ENCODE measurements around the gene RABL6. TPM values are rescaled to one million over a fixed set of nuclear protein-coding genes. Genes with fewer than 3 reads are reported as not detected.
A peak's percentile ranks its signal among the peaks of the same experiment; 100 is the strongest.

RABL6 gene
- total RNA-seq, 1 donor = 64.8 TPM

GRCh38 chr9:136803551-136804508 lies 3.9 kb upstream of the RABL6 start:
- Histone ChIP-seq H3K36me3 (ENCODE audit: insufficient read depth, low read length) (no peaks in the 10 kb centered on the region), H2AFZ (ENCODE audit: low read length) (no peak overlapping the region), H4K20me1 (ENCODE audit: insufficient read depth, low read length) (peaks cover 2% of the 10 kb centered on the region), H3K27me3 (ENCODE audit: insufficient read depth, low read length) (peaks cover 34% of the 10 kb centered on the region), H3K9me3 (ENCODE audit: low read depth, low read length) (no peaks in the 10 kb centered on the region), H3K4me3 (ENCODE audit: insufficient read depth, low read length) (no peak overlapping the region), H3K27ac (ENCODE audit: low read depth, low read length) (no peak overlapping the region), H3K4me1 (ENCODE audit: insufficient read depth, low read length) (peaks cover 10% of the 10 kb centered on the region), H3K79me2 (ENCODE audit: insufficient read depth, low read length) (peaks cover 9% of the 10 kb centered on the region), H3K4me2 (ENCODE audit: insufficient read depth, low read length) (no peak overlapping the region)
- TF ChIP-seq CTCF (IDR thresholded peaks at IDR 0.05; ENCODE audit: extremely low read depth, low read depth, low read length) = no peak
- peak; percentile 86 for DNase-seq (ENCODE audit: insufficient read length, low spot score, missing footprints)

DNA sequence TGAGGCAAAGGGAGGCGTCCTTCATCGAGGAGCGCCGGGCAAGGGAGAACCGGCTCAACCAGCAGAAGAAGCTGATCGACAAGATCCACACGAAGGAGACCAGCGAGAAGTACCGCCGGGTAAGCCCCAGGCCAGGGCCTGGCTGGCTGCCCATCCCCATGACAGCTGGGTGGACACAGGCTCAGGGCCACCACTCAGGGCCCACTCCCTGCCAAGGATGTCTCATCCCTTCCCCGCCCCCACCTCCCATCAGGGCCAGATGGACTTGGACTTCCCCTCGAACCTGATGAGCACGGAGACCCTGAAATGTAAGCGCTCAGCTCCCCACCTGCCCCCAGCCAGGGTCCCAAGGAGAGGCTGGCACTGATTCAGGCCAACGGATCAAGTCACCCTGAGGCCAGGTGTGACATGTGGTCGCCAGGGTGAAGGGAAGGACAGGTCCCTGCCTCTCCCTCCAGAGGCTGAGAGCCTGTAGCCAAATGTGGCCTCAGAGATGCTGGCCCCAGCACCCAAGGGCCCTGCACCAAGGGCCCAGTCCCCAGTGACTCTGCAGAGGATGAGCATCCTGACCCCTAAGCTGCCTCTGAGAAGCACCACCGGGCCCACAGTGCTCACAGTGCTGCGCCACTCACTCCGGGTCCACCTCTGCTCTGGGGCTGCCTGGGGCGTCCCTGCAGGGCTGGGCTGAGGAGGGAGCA lies 3.1 kb upstream of the RABL6 start:
- no peak overlapping the region for H3K27ac ChIP-seq (ENCODE audit: low read depth, low read length)
- peaks cover 26% of the 10 kb centered on the region for H3K27me3 ChIP-seq (ENCODE audit: insufficient read depth, low read length)
- DNase-seq (ENCODE audit: insufficient read length, low spot score, missing footprints) = peak; percentile 65
- H3K36me3 ChIP-seq (ENCODE audit: insufficient read depth, low read length) = peaks cover 2% of the 10 kb centered on the region
- peaks cover 7% of the 10 kb centered on the region for H4K20me1 ChIP-seq (ENCODE audit: insufficient read depth, low read length)
- no peak overlapping the region for H3K4me2 ChIP-seq (ENCODE audit: insufficient read depth, low read length)
- no peak for TF ChIP-seq CTCF (IDR thresholded peaks at IDR 0.05; ENCODE audit: extremely low read depth, low read depth, low read length)
- H3K79me2 ChIP-seq (ENCODE audit: insufficient read depth, low read length) = peaks cover 17% of the 10 kb centered on the region
- H3K9me3 ChIP-seq (ENCODE audit: low read depth, low read length) = no peaks in the 10 kb centered on the region
- no peak overlapping the region for H2AFZ ChIP-seq (ENCODE audit: low read length)
- peaks cover 15% of the 10 kb centered on the region for H3K4me1 ChIP-seq (ENCODE audit: insufficient read depth, low read length)
- no peak overlapping the region for H3K4me3 ChIP-seq (ENCODE audit: insufficient read depth, low read length)

DNA sequence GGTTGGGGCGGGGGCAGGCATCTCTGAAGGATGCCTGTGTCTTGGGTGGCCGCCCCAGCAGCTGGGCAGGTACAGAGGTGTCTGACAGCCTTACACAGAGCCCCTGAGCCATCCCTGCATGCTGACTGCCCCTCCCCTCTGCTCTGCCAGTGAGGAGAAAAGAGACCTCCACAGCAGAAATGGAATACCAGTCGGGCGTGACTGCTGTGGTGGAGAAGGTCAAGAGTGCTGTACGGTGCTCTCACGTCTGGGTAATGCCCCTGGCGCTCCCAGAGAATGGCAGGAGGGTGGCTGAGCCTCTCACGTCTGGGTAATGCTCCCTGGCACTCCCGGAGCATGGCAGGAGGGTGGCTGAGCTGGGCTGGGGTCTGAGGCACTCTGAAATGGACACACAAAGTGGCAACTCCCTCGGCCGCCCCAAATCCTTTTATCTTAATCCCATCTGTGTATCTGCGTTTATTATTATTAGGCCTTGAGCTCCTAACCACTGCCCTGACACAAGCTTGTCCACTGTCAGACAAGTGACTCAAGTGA lies 2.5 kb upstream of the RABL6 start:
- Histone ChIP-seq H3K79me2 (ENCODE audit: insufficient read depth, low read length) (peaks cover 24% of the 10 kb centered on the region), H4K20me1 (ENCODE audit: insufficient read depth, low read length) (peaks cover 11% of the 10 kb centered on the region), H3K4me1 (ENCODE audit: insufficient read depth, low read length) (peaks cover 17% of the 10 kb centered on the region), H3K4me3 (ENCODE audit: insufficient read depth, low read length) (no peak overlapping the region), H3K9me3 (ENCODE audit: low read depth, low read length) (no peaks in the 10 kb centered on the region), H3K36me3 (ENCODE audit: insufficient read depth, low read length) (peaks cover 8% of the 10 kb centered on the region), H3K27ac (ENCODE audit: low read depth, low read length) (no peak overlapping the region), H3K27me3 (ENCODE audit: insufficient read depth, low read length) (peaks cover 22% of the 10 kb centered on the region), H2AFZ (ENCODE audit: low read length) (no peak overlapping the region), H3K4me2 (ENCODE audit: insufficient read depth, low read length) (no peak overlapping the region)
- peak; percentile 55 for DNase-seq (ENCODE audit: insufficient read length, low spot score, missing footprints)
- TF ChIP-seq CTCF (IDR thresholded peaks at IDR 0.05; ENCODE audit: extremely low read depth, low read depth, low read length) = no peak
